NCI-H1105 treated with DMSO at 0.1 percent for 48 hours (cell line): ENCODE results near the gene EPHX1.

ENCODE experiments used
- DNase-seq: peaks from one replicate; lab custom pipeline; 2025; lab: John Stamatoyannopoulos, UW

EPHX1 gene

GRCh38 chr1:225861834-225862580 lies 52.1 kb downstream of the EPHX1 start:
- DNase-seq, result no peak

- no peak for DNase-seq
Measured at GRCh38 chr1:225862581-225862950, 52.6 kb downstream of the EPHX1 start.

- no peak for DNase-seq
Measured at GRCh38 chr1:225863167-225863566, 53.2 kb downstream of the EPHX1 start.

- DNase-seq, result no peak
Measured at GRCh38 chr1:225865514-225865913, 55.6 kb downstream of the EPHX1 start.

GRCh38 chr1:225866061-225866837 lies 56.3 kb downstream of the EPHX1 start:
- DNase-seq, result no peak

- DNase-seq, result no peak
Measured at GRCh38 chr1:225866981-225867380, 57.1 kb downstream of the EPHX1 start.

GRCh38 chr1:225868631-225869330 lies 58.9 kb downstream of the EPHX1 start:
- DNase-seq, result no peak

- DNase-seq, result peak; percentile 49
Measured at GRCh38 chr1:225870911-225871310, 61.0 kb downstream of the EPHX1 start.

GRCh38 chr1:225871359-225872074 lies 61.6 kb downstream of the EPHX1 start:
- DNase-seq, result peak; percentile 49

GRCh38 chr1:225872075-225872430 lies 62.1 kb downstream of the EPHX1 start:
- DNase-seq, result no peak

- DNase-seq, result no peak
Measured at GRCh38 chr1:225873281-225873850, 63.4 kb downstream of the EPHX1 start.

- no peak for DNase-seq
Measured at GRCh38 chr1:225874431-225874830, 64.5 kb downstream of the EPHX1 start.

- DNase-seq, result no peak
Measured at GRCh38 chr1:225875044-225875815, 65.3 kb downstream of the EPHX1 start.

GRCh38 chr1:225876900-225877510 lies 67.1 kb downstream of the EPHX1 start:
- no peak for DNase-seq

GRCh38 chr1:225877580-225877979 lies 67.7 kb downstream of the EPHX1 start:
- DNase-seq, result no peak

- DNase-seq, result no peak
Measured at GRCh38 chr1:225878282-225878681, 68.4 kb downstream of the EPHX1 start.

- DNase-seq, result no peak
Measured at GRCh38 chr1:225879521-225880221, 69.7 kb downstream of the EPHX1 start.

- no peak for DNase-seq
Measured at GRCh38 chr1:225880222-225880588, 70.3 kb downstream of the EPHX1 start.

- no peak for DNase-seq
Measured at GRCh38 chr1:225880636-225881035, 70.7 kb downstream of the EPHX1 start.
